GM19025 (cell line): Measurements from ENCODE around the gene OR1L4.

Source experiments
- ATAC-seq: cut with Tn5 transposase; IDR thresholded peaks from one replicate; pipeline ENCODE4 v1.9.1; 2021; ENCODE audit warnings: mild to moderate bottlenecking, low read depth, moderate library complexity; ENCODE audit not compliant: unreplicated experiment

Gene OR1L4, protein sequence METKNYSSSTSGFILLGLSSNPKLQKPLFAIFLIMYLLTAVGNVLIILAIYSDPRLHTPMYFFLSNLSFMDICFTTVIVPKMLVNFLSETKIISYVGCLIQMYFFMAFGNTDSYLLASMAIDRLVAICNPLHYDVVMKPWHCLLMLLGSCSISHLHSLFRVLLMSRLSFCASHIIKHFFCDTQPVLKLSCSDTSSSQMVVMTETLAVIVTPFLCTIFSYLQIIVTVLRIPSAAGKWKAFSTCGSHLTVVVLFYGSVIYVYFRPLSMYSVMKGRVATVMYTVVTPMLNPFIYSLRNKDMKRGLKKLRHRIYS

DNA sequence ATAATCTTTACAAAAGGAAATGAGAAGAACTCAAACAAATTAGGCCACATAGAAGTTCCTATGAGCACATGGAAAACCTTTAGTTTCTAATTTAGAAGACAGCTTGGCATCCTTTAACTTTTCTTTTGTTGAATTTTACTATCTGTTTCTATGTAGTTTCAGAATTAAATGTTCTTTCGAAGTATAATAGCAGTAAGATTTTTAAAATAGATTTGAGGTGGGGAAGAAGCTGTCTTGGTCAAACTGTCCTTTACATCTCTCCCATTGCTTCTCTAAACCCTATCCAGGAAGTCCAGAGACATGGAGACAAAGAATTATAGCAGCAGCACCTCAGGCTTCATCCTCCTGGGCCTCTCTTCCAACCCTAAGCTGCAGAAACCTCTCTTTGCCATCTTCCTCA, at the start of gene OR1L4:
TSS of gene OR1L4 (plus strand) at position 301 of the 400 bp plus-strand sequence. CDS start at position 301, 0 bp downstream.
- no peak for ATAC-seq

- ATAC-seq = no peak
Observed at GRCh38 chr9:122684851-122685250, 38.9 kb upstream of the OR1L4 start.

GRCh38 chr9:122695696-122696095, 28.1 kb upstream of the OR1L4 start:
- no peak for ATAC-seq

DNA sequence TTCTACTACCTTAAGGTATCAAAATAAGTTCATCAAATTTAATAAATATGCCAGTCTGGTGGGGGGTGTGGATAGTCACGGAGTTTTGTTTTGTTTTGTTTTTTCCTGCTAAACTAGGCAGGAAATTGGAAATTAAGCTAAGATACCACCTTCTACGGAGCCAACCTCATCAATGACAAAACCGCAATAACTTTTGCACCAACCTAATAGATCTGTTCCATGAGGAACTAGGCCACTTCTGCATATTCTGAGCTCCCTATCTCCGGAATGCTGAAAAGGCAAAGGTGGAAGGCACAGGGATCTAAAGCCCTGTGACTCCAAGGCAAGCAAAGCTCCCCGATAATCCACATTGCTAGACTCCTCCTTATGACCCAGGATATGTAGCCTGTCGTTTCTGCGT, 5.8 kb upstream of the OR1L4 start:
- ATAC-seq = no peak

DNA sequence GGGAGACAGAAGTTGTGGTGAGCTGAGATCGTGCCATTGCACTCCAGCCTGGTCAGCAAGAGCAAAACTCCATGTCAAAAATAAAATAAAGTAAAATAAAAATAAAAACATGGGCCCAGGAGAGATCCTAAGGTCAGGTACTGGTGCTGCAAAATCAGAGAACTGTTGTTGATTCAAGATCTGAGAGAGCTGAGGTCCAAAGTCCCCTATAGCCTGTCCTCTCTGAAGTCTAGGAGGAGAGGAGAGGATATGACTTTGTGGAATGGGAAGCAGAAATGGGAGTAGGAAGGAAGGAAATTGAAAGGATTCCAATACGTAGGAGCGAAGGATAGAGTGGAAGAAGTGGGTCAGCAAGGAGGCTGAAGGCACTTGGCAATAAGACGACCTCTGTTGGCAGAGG, 4.6 kb upstream of the OR1L4 start:
- ATAC-seq = no peak

GRCh38 chr9:122742003-122742402, 18.2 kb downstream of the OR1L4 start, which contains the start of gene OR1L6:
TSS of gene OR1L6 (plus strand) at chr9:122742303. CDS start at chr9:122749848, 7,545 bp downstream.
- ATAC-seq = no peak

GRCh38 chr9:122754825-122755224, 31.0 kb downstream of the OR1L4 start:
- no peak for ATAC-seq

DNA sequence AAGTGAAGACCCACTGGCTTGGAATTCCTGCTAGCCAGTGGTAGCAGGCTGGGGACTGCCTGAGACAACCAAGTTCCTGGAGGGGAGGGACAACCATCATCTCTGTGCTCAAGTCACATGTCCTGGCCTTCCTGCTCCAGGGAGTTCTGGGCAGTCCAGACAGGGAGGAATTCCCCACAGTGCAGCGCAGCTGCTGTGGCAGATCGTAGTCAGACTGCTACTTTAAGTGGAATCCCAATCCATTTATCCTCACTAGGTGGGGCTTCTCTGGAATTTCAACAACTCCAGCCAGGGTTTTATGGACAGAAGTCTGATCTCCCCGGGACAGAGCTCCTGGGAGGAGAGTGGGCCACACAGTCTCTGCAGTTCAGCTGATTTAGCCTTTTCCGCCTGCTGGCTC, 44.0 kb downstream of the OR1L4 start:
- no peak for ATAC-seq
